ENCODE measurements around the gene EFNB1. TPM values are rescaled to one million over a fixed set of nuclear protein-coding genes. Genes with fewer than 3 reads are reported as not detected.
"Not testable (repeated sequence)": the region's sequence is repeated elsewhere in the genome, so short reads cannot be mapped to it uniquely, and the experiment has no call there.

The EFNB1 gene
- polyA plus RNA-seq, 3 donors = 4.7 to 6.6 (median 5.4) TPM

- no peak overlapping the region for H3K4me3 Mint-ChIP-seq
- H3K36me3 Mint-ChIP-seq = no peaks in the 10 kb centered on the region
- H3K27ac Mint-ChIP-seq = no peak overlapping the region
- intact Hi-C loops (cut with micrococcal nuclease) = no loop called here
- H3K27me3 Mint-ChIP-seq (ENCODE audit: low read depth in 3 of 3) = peaks cover 2 to 3% (median 3%) of the 10 kb centered on the region in 3 donors
- no CpG with 5 or more reads among the region's 4 CpGs for WGBS (ENCODE audit: insufficient coverage)
- no peak for DNase-seq
- H2AFZ ChIP-seq (ENCODE audit: insufficient read depth, low read depth, low read length, poor library complexity, severe bottlenecking) = no peak overlapping the region
- no peak for TF ChIP-seq CTCF (IDR thresholded peaks at IDR 0.05)
- H3K9me3 Mint-ChIP-seq = peaks cover 7 to 32% (median 19%) of the 10 kb centered on the region in 7 donors
- no peaks in the 10 kb centered on the region for H3K27me3 ChIP-seq (ENCODE audit: control insufficient read depth in 2 of 2, insufficient read depth in 2 of 2, low read length in 2 of 2)
- no peak overlapping the region for H3K4me2 ChIP-seq (replicated peaks; ENCODE audit: extremely low read depth, low read length, poor library complexity, severe bottlenecking)
- H3K4me1 ChIP-seq (ENCODE audit: control insufficient read depth in 1 of 2, insufficient read depth in 2 of 2, low read length in 2 of 2) = no peaks in the 10 kb centered on the region
- H3K4me3 ChIP-seq (replicated peaks in 1 of 3; ENCODE audit: low read depth in 2 of 3, low read length in 3 of 3) = no peak overlapping the region
- no peaks in the 10 kb centered on the region for H3K79me2 ChIP-seq (ENCODE audit: insufficient read depth, low read length)
- no peaks in the 10 kb centered on the region for H4K20me1 ChIP-seq (ENCODE audit: insufficient read depth, low read length)
- peaks cover 5 to 9% of the 10 kb centered on the region in 2 donors for H3K9me3 ChIP-seq (replicated peaks in 1 of 2; ENCODE audit: control insufficient read depth in 1 of 2, insufficient read depth in 1 of 2, low read length in 2 of 2)
- no peak overlapping the region for H3K9ac ChIP-seq (ENCODE audit: insufficient read depth, low read length, poor library complexity, severe bottlenecking)
- H3K27ac ChIP-seq (ENCODE audit: low read depth in 1 of 2, low read length in 2 of 2) = no peak overlapping the region
- no peaks in the 10 kb centered on the region for H3K4me1 Mint-ChIP-seq
- no peaks in the 10 kb centered on the region for H3K36me3 ChIP-seq (replicated peaks in 1 of 2; ENCODE audit: control insufficient read depth in 1 of 2, insufficient read depth in 2 of 2, low read length in 2 of 2)
Measured at GRCh38 chrX:68794461-68794860, 34.4 kb upstream of the EFNB1 start.

- no peak overlapping the region for H3K4me3 ChIP-seq (replicated peaks in 1 of 3; ENCODE audit: low read depth in 2 of 3, low read length in 3 of 3)
- H3K9me3 Mint-ChIP-seq = peaks cover 7 to 42% (median 20%) of the 10 kb centered on the region in 7 donors
- H3K9ac ChIP-seq (ENCODE audit: insufficient read depth, low read length, poor library complexity, severe bottlenecking) = no peak overlapping the region
- peaks cover 1 to 3% (median 2%) of the 10 kb centered on the region in 3 donors for H3K27me3 Mint-ChIP-seq (ENCODE audit: low read depth in 3 of 3)
- H3K36me3 Mint-ChIP-seq = no peaks in the 10 kb centered on the region
- 86% methylated on average over 1 of the region's 3 CpGs for WGBS (ENCODE audit: insufficient coverage)
- H3K36me3 ChIP-seq (replicated peaks in 1 of 2; ENCODE audit: control insufficient read depth in 1 of 2, insufficient read depth in 2 of 2, low read length in 2 of 2) = no peaks in the 10 kb centered on the region
- no peak overlapping the region for H3K27ac ChIP-seq (ENCODE audit: low read depth in 1 of 2, low read length in 2 of 2)
- H4K20me1 ChIP-seq (ENCODE audit: insufficient read depth, low read length) = no peaks in the 10 kb centered on the region
- no peak overlapping the region for H3K4me3 Mint-ChIP-seq
- TF ChIP-seq CTCF (IDR thresholded peaks at IDR 0.05) = no peak
- no peaks in the 10 kb centered on the region for H3K27me3 ChIP-seq (ENCODE audit: control insufficient read depth in 2 of 2, insufficient read depth in 2 of 2, low read length in 2 of 2)
- no peak overlapping the region for H2AFZ ChIP-seq (ENCODE audit: insufficient read depth, low read depth, low read length, poor library complexity, severe bottlenecking)
- peaks cover 5 to 9% of the 10 kb centered on the region in 2 donors for H3K9me3 ChIP-seq (replicated peaks in 1 of 2; ENCODE audit: control insufficient read depth in 1 of 2, insufficient read depth in 1 of 2, low read length in 2 of 2)
- intact Hi-C loops (cut with micrococcal nuclease) = no loop called here
- H3K27ac Mint-ChIP-seq = no peak overlapping the region
- no peak overlapping the region for H3K4me2 ChIP-seq (replicated peaks; ENCODE audit: extremely low read depth, low read length, poor library complexity, severe bottlenecking)
- no peaks in the 10 kb centered on the region for H3K4me1 ChIP-seq (ENCODE audit: control insufficient read depth in 1 of 2, insufficient read depth in 2 of 2, low read length in 2 of 2)
- DNase-seq = no peak
- H3K79me2 ChIP-seq (ENCODE audit: insufficient read depth, low read length) = no peaks in the 10 kb centered on the region
- no peaks in the 10 kb centered on the region for H3K4me1 Mint-ChIP-seq
Measured at GRCh38 chrX:68795741-68796140, 33.1 kb upstream of the EFNB1 start.

GRCh38 chrX:68798400-68798799 lies 30.4 kb upstream of the EFNB1 start:
- H3K27ac ChIP-seq (ENCODE audit: low read depth in 1 of 2, low read length in 2 of 2); H3K4me1 Mint-ChIP-seq; H3K4me1 ChIP-seq (ENCODE audit: control insufficient read depth in 1 of 2, insufficient read depth in 2 of 2, low read length in 2 of 2); H3K4me3 ChIP-seq (replicated peaks in 1 of 3; ENCODE audit: low read depth in 2 of 3, low read length in 3 of 3); H3K9me3 ChIP-seq (replicated peaks in 1 of 2; ENCODE audit: control insufficient read depth in 1 of 2, insufficient read depth in 1 of 2, low read length in 2 of 2); H3K27me3 ChIP-seq (ENCODE audit: control insufficient read depth in 2 of 2, insufficient read depth in 2 of 2, low read length in 2 of 2); DNase-seq; H3K27me3 Mint-ChIP-seq (ENCODE audit: low read depth in 3 of 3); H3K36me3 ChIP-seq (replicated peaks in 1 of 2; ENCODE audit: control insufficient read depth in 1 of 2, insufficient read depth in 2 of 2, low read length in 2 of 2); H3K27ac Mint-ChIP-seq; H3K4me3 Mint-ChIP-seq; H4K20me1 ChIP-seq (ENCODE audit: insufficient read depth, low read length); H2AFZ ChIP-seq (ENCODE audit: insufficient read depth, low read depth, low read length, poor library complexity, severe bottlenecking); intact Hi-C loops (cut with micrococcal nuclease); H3K9ac ChIP-seq (ENCODE audit: insufficient read depth, low read length, poor library complexity, severe bottlenecking); H3K4me2 ChIP-seq (replicated peaks; ENCODE audit: extremely low read depth, low read length, poor library complexity, severe bottlenecking); H3K36me3 Mint-ChIP-seq; H3K79me2 ChIP-seq (ENCODE audit: insufficient read depth, low read length): not testable (repeated sequence)
- H3K9me3 Mint-ChIP-seq = peaks cover 7 to 35% (median 18%) of the 10 kb centered on the region in 7 donors

Data from CD14-positive monocyte (primary cell).